Endothelial cell of umbilical vein (primary cell): Measurements from ENCODE around the gene LAMB1. TPM values are rescaled to one million over a fixed set of nuclear protein-coding genes. Genes with fewer than 3 reads are reported as not detected.

Experiments used
- BruUV-seq: library from RNA; stranded (reverse); fragments of 400-500 nt; replicated peaks from 2 replicates; lab custom pipeline; 2021; lab: Mats Ljungman, UMichigan
- CTCF ChIA-PET: fragments of 300-600, 350-600 bp; sonication (Branson Sonifier 250); formaldehyde crosslinking; loops from one replicate; lab custom pipeline; 2021; ENCODE audit warnings: antibody characterized with exemption, inconsistent platforms; lab: Charles Lee
- POLR2A ChIA-PET: fragments of 300-600, 350-600 bp; sonication (Branson Sonifier 250); formaldehyde crosslinking; loops from one replicate; lab custom pipeline; 2021; ENCODE audit warnings: antibody characterized with exemption, inconsistent platforms; lab: Charles Lee
- DNase-seq: peaks from one replicate; pipeline ENCODE4 v3.0.0-alpha.2; 2011; ENCODE audit warnings: low read depth, low spot score
- FAIRE-seq: peaks from 2 replicates; lab custom pipeline; 2011; peaks lifted over from hg19 to GRCh38; lab: Jason Lieb, UNC
- H2AFZ ChIP-seq: 2 replicates; pipeline ENCODE4 v1.6.0; 2012; ENCODE audit warnings: low read depth, low read length, control low read depth, inconsistent platforms
- H3K27ac ChIP-seq: 2 replicates; pipeline ENCODE4 v1.5.1; 2011; ENCODE audit warnings: low read depth, mild to moderate bottlenecking, control low read depth, low read length, moderate library complexity; ENCODE audit not compliant: insufficient read depth
- H3K27me3 ChIP-seq, 2 experiments: 2 replicates each; pipeline versions ENCODE4 v1.6.0 to v1.6.1; 2011; ENCODE audit warnings: low read length in 2 of 2, mixed read lengths in 1 of 2; ENCODE audit not compliant: control insufficient read depth in 2 of 2, insufficient read depth in 2 of 2
- H3K36me3 ChIP-seq, 2 experiments: 2 replicates in 1 of 2; 3 replicates in 1 of 2; pipeline ENCODE4 v1.5.1; 2011; ENCODE audit warnings: low read length in 2 of 2, mild to moderate bottlenecking in 1 of 2, moderate library complexity in 1 of 2; ENCODE audit not compliant: control insufficient read depth in 2 of 2, insufficient read depth in 2 of 2; ENCODE audit errors: extremely low read depth in 1 of 2
- H3K4me1 ChIP-seq: 3 replicates; pipeline ENCODE4 v1.5.1; 2011; ENCODE audit warnings: mild to moderate bottlenecking, low read length; ENCODE audit not compliant: control insufficient read depth, insufficient read depth; ENCODE audit errors: extremely low read depth
- H3K4me2 ChIP-seq: 2 replicates; pipeline ENCODE4 v1.6.1; 2011; ENCODE audit warnings: low read length, control low read depth, mixed read lengths; ENCODE audit not compliant: insufficient read depth
- H3K4me3 ChIP-seq, 3 experiments: fragments of 200-600 bp in 1 of 3; sonication (generic), shearing (Covaris generic) in 1 of 3; replicated peaks in 1 of 3; 2 replicates each; pipeline ENCODE4 v1.5.1; 2011 to 2016; ENCODE audit warnings: control low read depth in 3 of 3, low read length in 3 of 3, mild to moderate bottlenecking in 2 of 3, inconsistent platforms in 1 of 3, low read depth in 1 of 3, moderate library complexity in 1 of 3; ENCODE audit not compliant: insufficient read depth in 1 of 3
- H3K79me2 ChIP-seq: 2 replicates; pipeline ENCODE4 v1.6.0; 2012; ENCODE audit warnings: low read length, inconsistent platforms; ENCODE audit not compliant: control insufficient read depth, insufficient read depth
- H3K9ac ChIP-seq: replicated peaks from 2 replicates; pipeline ENCODE3; 2011; ENCODE audit warnings: low read length, control low read depth; ENCODE audit not compliant: insufficient read depth; ENCODE audit errors: extremely low read depth
- H3K9me1 ChIP-seq: replicated peaks from 3 replicates; pipeline ENCODE4 v1.6.0; 2011; ENCODE audit warnings: mild to moderate bottlenecking, low read length; ENCODE audit not compliant: control insufficient read depth, insufficient read depth; ENCODE audit errors: extremely low read depth
- H3K9me3 ChIP-seq: replicated peaks from 2 replicates; pipeline ENCODE4 v1.5.1; 2012; ENCODE audit warnings: low read length, inconsistent platforms; ENCODE audit not compliant: control insufficient read depth, insufficient read depth
- H4K20me1 ChIP-seq: replicated peaks from 2 replicates; pipeline ENCODE3; 2011; ENCODE audit warnings: mild to moderate bottlenecking, low read length; ENCODE audit not compliant: control insufficient read depth, insufficient read depth; ENCODE audit errors: extremely low read depth
- EZH2 ChIP-seq: IDR thresholded peaks from 2 replicates; pipeline ENCODE4 v1.6.1; 2012; ENCODE audit warnings: borderline replicate concordance, low read depth, mild to moderate bottlenecking, moderate library complexity, low read length, inconsistent platforms; ENCODE audit not compliant: severe bottlenecking
- GATA2 ChIP-seq: IDR thresholded peaks from 2 replicates; pipeline ENCODE4 v1.7.0; 2011; ENCODE audit warnings: low read depth, mild to moderate bottlenecking, moderate library complexity, mixed read lengths, low read length; ENCODE audit not compliant: insufficient read length, insufficient read depth
- JUN ChIP-seq: IDR thresholded peaks from 2 replicates; pipeline ENCODE4 v1.6.1; 2011; ENCODE audit warnings: borderline replicate concordance, low read depth; ENCODE audit not compliant: insufficient read length, insufficient read depth
- MYC ChIP-seq: IDR thresholded peaks from one replicate; pipeline ENCODE4 v1.6.1; 2011; ENCODE audit warnings: mild to moderate bottlenecking, low read depth, low read length
- POLR2A ChIP-seq: IDR thresholded peaks from 2 replicates; pipeline ENCODE4 v1.6.1; 2012; ENCODE audit warnings: low read depth, mild to moderate bottlenecking, control low read depth, low read length
- POLR2AphosphoS5 ChIP-seq: IDR thresholded peaks from 2 replicates; pipeline ENCODE4 v1.6.1; 2012; ENCODE audit warnings: low read depth, mild to moderate bottlenecking, control low read depth, low read length, moderate library complexity; ENCODE audit not compliant: insufficient read depth
- dilution Hi-C: fragments of 300-500 bp; cut with MboI; formaldehyde crosslinking; loops from one replicate; pipeline ENCODE4 v1.15.0; 2019; ENCODE audit warnings: low sequenced_read_pairs; ENCODE audit not compliant: extremely low pct_ligation_motif_present
- intact Hi-C: fragments of 100-400 bp; cut with micrococcal nuclease; formaldehyde crosslinking; loops from one replicate; pipeline ENCODE4 v1.10.0; 2022
- polyA plus RNA-seq, 4 experiments: library from polyadenylated mRNA; depleted of rRNA in 3 of 4; stranded (reverse) in 3 of 4; unstranded in 1 of 4; fragments of >200 nt; gene quantifications; 2 replicates each; pipeline versions ENCODE4 v1.2.1 to v1.2.3, GENCODE V29; 2011 to 2012; ENCODE audit warnings: missing spikeins in 1 of 4
- total RNA-seq: library from RNA; stranded (reverse); gene quantifications from 2 replicates; pipeline ENCODE4 v1.2.3, GENCODE V29; 2021
- TF ChIP-seq, protein P1 (sequence below): IDR thresholded peaks from 2 replicates; pipeline ENCODE4 v1.6.1; 2011; ENCODE audit not compliant: insufficient read depth, insufficient read length
- TF ChIP-seq, protein P2 (sequence below), 2 donors: IDR thresholded peaks; 1 replicate in 1 of 2; 2 replicates in 1 of 2; pipeline ENCODE4 v1.5.1; 2011; ENCODE audit warnings: low read length in 2 of 2, mild to moderate bottlenecking in 2 of 2, moderate library complexity in 2 of 2, control low read depth in 1 of 2, inconsistent platforms in 1 of 2, low read depth in 1 of 2; ENCODE audit not compliant: insufficient read depth in 1 of 2; ENCODE audit errors: extremely low read depth in 1 of 2

The LAMB1 gene
- total and polyA plus RNA-seq, 2 donors (not counting 3 experiments of a cell fraction or from before 2014, with no cell fraction given), result 588 to 703 TPM

DNA sequence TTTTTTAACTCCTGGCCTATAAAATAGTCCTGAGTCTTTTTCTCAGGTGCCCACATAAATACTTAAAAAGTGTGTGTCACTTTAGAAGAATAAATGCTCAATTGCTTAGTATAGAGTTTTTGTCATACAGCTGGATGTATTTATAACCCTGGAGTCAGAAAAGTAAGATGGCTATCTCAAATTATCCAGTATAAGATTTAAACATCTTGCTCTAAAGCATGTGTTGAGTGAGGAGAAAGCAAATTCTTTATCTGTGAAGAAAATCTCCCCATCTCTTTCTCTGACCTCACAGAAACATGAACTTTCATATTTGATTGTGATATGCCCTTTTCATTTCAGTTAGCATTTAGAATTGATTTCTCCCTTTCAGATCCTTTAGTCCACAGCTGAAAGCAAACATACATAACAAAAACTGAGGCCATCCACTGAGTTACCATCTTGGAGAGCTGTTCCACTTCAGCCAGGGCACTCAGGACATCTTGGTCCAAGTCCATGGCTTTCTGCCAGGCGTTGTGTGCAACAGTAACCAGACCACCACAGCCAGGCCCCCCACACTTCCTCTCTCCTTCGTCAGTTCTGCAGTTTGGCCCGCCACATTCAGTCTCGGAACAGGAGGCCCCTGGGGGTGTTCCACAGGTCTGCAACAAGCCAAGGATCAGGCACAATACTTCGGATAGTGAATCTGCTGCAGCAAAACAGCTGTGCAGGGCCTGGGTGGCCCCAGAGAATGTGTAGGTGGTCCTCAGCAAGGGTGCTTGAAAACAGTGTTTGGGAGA lies 71.0 kb downstream of the LAMB1 start:
- ChIA-PET POLR2A (no interaction called here), CTCF (no interaction called here)
- H3K36me3 ChIP-seq, result peaks cover 51 to 90% of the 10 kb centered on the region in 2 experiments
- H2AFZ ChIP-seq, result no peak overlapping the region
- BruUV-seq, result TSS peak; percentile 1
- no peak for DNase-seq
- H3K4me3 ChIP-seq, result no peak overlapping the region
- H3K79me2 ChIP-seq, result peaks cover 50% of the 10 kb centered on the region
- H3K9ac ChIP-seq, result no peak overlapping the region
- TF ChIP-seq GATA2, result no peak
- H3K4me2 ChIP-seq, result no peak overlapping the region
- H4K20me1 ChIP-seq, result peaks cover 2% of the 10 kb centered on the region
- no peaks in the 10 kb centered on the region for H3K9me1 ChIP-seq
- FAIRE-seq, result no peak
- intact Hi-C loops (no loop called here), dilution Hi-C loops (no loop called here)
- no peaks in the 10 kb centered on the region for H3K27me3 ChIP-seq
- H3K9me3 ChIP-seq, result no peaks in the 10 kb centered on the region
- no peak overlapping the region for H3K27ac ChIP-seq
- H3K4me1 ChIP-seq, result peaks cover 4% of the 10 kb centered on the region

DNA sequence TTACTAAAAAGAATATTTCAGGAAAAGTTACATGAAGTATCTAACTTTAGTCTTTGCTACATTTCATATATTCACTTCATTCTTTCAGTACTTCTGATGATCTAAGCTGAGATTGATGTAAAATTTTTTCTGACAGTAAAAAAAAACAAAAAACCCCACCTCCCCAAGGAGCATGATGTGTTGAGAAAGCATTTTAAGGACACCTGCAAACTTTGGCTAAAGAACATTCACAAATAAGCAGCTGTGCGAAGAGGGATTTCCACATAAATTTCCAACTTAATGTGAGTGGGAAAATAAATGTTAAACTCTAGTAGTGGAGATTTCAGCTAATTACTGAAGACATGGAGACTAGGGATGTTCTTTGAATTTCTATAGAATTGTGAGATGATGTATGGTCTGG lies 76.5 kb downstream of the LAMB1 start:
- intact Hi-C loops (no loop called here), dilution Hi-C loops (no loop called here)
- Histone ChIP-seq H3K27me3 (no peaks in the 10 kb centered on the region), H3K27ac (no peak overlapping the region), H3K79me2 (peaks cover 16% of the 10 kb centered on the region), H3K36me3 (peaks cover 39 to 86% of the 10 kb centered on the region in 2 experiments), H3K9me1 (no peaks in the 10 kb centered on the region), H4K20me1 (peaks cover 2% of the 10 kb centered on the region), H3K4me3 (no peak overlapping the region), H2AFZ (no peak overlapping the region), H3K4me1 (no peaks in the 10 kb centered on the region), H3K9me3 (no peaks in the 10 kb centered on the region), H3K9ac (no peak overlapping the region), H3K4me2 (no peak overlapping the region)
- TF ChIP-seq POLR2A, result no peak
- TF ChIP-seq POLR2AphosphoS5, result no peak
- no peak for TF ChIP-seq EZH2
- TF ChIP-seq GATA2, result no peak
- TF ChIP-seq, protein P1, sequence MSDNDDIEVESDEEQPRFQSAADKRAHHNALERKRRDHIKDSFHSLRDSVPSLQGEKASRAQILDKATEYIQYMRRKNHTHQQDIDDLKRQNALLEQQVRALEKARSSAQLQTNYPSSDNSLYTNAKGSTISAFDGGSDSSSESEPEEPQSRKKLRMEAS, result no peak
- TF ChIP-seq MYC, result no peak
- TF ChIP-seq JUN, result no peak
- TF ChIP-seq, protein P2, sequence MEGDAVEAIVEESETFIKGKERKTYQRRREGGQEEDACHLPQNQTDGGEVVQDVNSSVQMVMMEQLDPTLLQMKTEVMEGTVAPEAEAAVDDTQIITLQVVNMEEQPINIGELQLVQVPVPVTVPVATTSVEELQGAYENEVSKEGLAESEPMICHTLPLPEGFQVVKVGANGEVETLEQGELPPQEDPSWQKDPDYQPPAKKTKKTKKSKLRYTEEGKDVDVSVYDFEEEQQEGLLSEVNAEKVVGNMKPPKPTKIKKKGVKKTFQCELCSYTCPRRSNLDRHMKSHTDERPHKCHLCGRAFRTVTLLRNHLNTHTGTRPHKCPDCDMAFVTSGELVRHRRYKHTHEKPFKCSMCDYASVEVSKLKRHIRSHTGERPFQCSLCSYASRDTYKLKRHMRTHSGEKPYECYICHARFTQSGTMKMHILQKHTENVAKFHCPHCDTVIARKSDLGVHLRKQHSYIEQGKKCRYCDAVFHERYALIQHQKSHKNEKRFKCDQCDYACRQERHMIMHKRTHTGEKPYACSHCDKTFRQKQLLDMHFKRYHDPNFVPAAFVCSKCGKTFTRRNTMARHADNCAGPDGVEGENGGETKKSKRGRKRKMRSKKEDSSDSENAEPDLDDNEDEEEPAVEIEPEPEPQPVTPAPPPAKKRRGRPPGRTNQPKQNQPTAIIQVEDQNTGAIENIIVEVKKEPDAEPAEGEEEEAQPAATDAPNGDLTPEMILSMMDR (IDR thresholded peaks at IDR 0.05; ENCODE audit: extremely low read depth in 1 of 2, insufficient read depth in 1 of 2, low read depth in 1 of 2, low read length in 2 of 2), result no peak
- BruUV-seq, result no TSS peak
- ChIA-PET POLR2A (no interaction called here), CTCF (no interaction called here)
- DNase-seq (no peak), FAIRE-seq (no peak)
